Endodermal cell (in vitro differentiated cells): ENCODE results near the gene MEIG1. TPM values are rescaled to one million over a fixed set of nuclear protein-coding genes. Genes with fewer than 3 reads are reported as not detected.

Experiments used
- DNase-seq: peaks from one replicate; pipeline ENCODE4 v3.0.0-alpha.2; 2017
- H3K27ac ChIP-seq: 2 replicates; pipeline ENCODE4 v1.5.1; 2013; ENCODE audit warnings: mild to moderate bottlenecking, low read depth, low read length, moderate library complexity
- H3K27me3 ChIP-seq: 2 replicates; pipeline ENCODE4 v1.6.1; 2013; ENCODE audit warnings: mild to moderate bottlenecking, low read length, moderate library complexity; ENCODE audit not compliant: insufficient read depth, control insufficient read depth, poor library complexity, severe bottlenecking
- H3K36me3 ChIP-seq: 2 replicates; pipeline ENCODE4 v1.7.0; 2013; ENCODE audit warnings: mild to moderate bottlenecking, low read length, moderate library complexity; ENCODE audit not compliant: control insufficient read depth, insufficient read depth
- H3K4me1 ChIP-seq: one replicate; pipeline ENCODE4 v1.7.0; 2013; ENCODE audit warnings: low read length; ENCODE audit not compliant: control insufficient read depth, insufficient read depth
- H3K4me3 ChIP-seq: 2 replicates; pipeline ENCODE4 v1.5.1; 2013; ENCODE audit warnings: mild to moderate bottlenecking, low read length, moderate library complexity
- H3K9ac ChIP-seq: 2 replicates; pipeline ENCODE4 v1.6.1; 2013; ENCODE audit warnings: mild to moderate bottlenecking, low read length, moderate library complexity; ENCODE audit not compliant: poor library complexity, severe bottlenecking; ENCODE audit errors: extremely low read depth
- H3K9me3 ChIP-seq: 2 replicates; pipeline ENCODE4 v1.6.1; 2013; ENCODE audit warnings: mild to moderate bottlenecking, low read length, moderate library complexity; ENCODE audit not compliant: control insufficient read depth
- H3K27ac Mint-ChIP-seq: 2 replicates; pipeline ENCODE4 v1.8.0; 2020; ENCODE audit warnings: mixed read lengths
- H3K27me3 Mint-ChIP-seq: 2 replicates; pipeline ENCODE4 v1.8.0; 2021; ENCODE audit warnings: mild to moderate bottlenecking, mixed read lengths; ENCODE audit not compliant: insufficient read depth
- H3K36me3 Mint-ChIP-seq: 2 replicates; pipeline ENCODE4 v1.8.0; 2020; ENCODE audit warnings: low read depth, mixed read lengths
- H3K4me1 Mint-ChIP-seq: 2 replicates; pipeline ENCODE4 v1.8.0; 2020; ENCODE audit warnings: mixed read lengths
- H3K4me3 Mint-ChIP-seq: 2 replicates; pipeline ENCODE4 v1.8.0; 2020; ENCODE audit warnings: mild to moderate bottlenecking, moderate library complexity, mixed read lengths
- H3K9me3 Mint-ChIP-seq: 2 replicates; pipeline ENCODE4 v1.8.0; 2020; ENCODE audit warnings: mild to moderate bottlenecking, mixed read lengths
- WGBS, 2 experiments: methylation state at CpG; one replicate each; pipeline versions ENCODE4 v1.1.5 to v1.1.7; 2013; ENCODE audit warnings: missing lambda C conversion rate in 2 of 2, mixed read lengths in 1 of 2; ENCODE audit not compliant: insufficient coverage in 1 of 2, insufficient read length in 1 of 2; 5-methylcytosine and 5-hydroxymethylcytosine counted together
- total RNA-seq, 2 donors: library from RNA; stranded (reverse); fragmentation: NEBNext Ultra II Directional in 1 of 2; extraction: Animal tissue kit (Norgen Biotek cat#: 25700) in 1 of 2; gene quantifications; 2 replicates in 1 of 2; 3 replicates in 1 of 2; pipeline ENCODE4 v1.2.1, GENCODE V29; 2021
- TF ChIP-seq, protein P1 (sequence below): fragments of 200-600 bp; sonication (generic); conservative IDR thresholded peaks from 2 replicates; pipeline ENCODE4 v1.5.0; 2021; ENCODE audit warnings: antibody characterized with exemption, mild to moderate bottlenecking

The MEIG1 gene
- total RNA-seq, 2 donors from 2014 or later = 0.46 TPM; not detected in 1

DNA sequence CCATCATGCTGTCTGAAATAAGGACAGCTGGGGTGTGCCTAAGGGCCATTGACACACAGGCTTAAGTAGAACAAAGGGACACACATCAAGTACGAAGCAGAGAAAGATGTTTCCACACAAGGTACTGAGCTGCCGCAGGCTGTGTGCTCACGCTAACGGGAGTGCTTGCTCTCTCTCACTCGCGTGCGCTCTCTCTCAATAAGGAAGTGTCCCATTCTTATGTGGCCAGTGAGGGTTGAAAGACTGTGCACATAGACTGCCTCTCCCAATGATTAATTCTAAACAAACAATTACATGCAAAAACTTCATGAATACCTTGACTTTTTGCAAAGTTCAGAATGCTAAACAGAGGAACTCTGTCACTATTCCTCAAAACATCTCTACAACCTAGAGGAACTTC, 35.2 kb upstream of the MEIG1 start:
- Histone ChIP-seq H3K36me3 (peaks cover 14% of the 10 kb centered on the region), H3K27ac (no peak overlapping the region), H3K4me1 (no peaks in the 10 kb centered on the region), H3K4me3 (no peak overlapping the region), H3K9ac (no peak overlapping the region), H3K27me3 (no peaks in the 10 kb centered on the region), H3K9me3 (no peaks in the 10 kb centered on the region)
- DNase-seq = no peak
- no peaks in the 10 kb centered on the region for H3K9me3 Mint-ChIP-seq
- H3K27me3 Mint-ChIP-seq = no peaks in the 10 kb centered on the region
- TF ChIP-seq, protein P1, sequence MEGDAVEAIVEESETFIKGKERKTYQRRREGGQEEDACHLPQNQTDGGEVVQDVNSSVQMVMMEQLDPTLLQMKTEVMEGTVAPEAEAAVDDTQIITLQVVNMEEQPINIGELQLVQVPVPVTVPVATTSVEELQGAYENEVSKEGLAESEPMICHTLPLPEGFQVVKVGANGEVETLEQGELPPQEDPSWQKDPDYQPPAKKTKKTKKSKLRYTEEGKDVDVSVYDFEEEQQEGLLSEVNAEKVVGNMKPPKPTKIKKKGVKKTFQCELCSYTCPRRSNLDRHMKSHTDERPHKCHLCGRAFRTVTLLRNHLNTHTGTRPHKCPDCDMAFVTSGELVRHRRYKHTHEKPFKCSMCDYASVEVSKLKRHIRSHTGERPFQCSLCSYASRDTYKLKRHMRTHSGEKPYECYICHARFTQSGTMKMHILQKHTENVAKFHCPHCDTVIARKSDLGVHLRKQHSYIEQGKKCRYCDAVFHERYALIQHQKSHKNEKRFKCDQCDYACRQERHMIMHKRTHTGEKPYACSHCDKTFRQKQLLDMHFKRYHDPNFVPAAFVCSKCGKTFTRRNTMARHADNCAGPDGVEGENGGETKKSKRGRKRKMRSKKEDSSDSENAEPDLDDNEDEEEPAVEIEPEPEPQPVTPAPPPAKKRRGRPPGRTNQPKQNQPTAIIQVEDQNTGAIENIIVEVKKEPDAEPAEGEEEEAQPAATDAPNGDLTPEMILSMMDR = no peak
- no peak overlapping the region for H3K4me3 Mint-ChIP-seq
- peaks cover 73% of the 10 kb centered on the region for H3K36me3 Mint-ChIP-seq
- no peak overlapping the region for H3K27ac Mint-ChIP-seq
- 96 to 100% methylated on average over 6 to 7 of the region's 7 CpGs for WGBS, 2 experiments
- H3K4me1 Mint-ChIP-seq = no peaks in the 10 kb centered on the region

DNA sequence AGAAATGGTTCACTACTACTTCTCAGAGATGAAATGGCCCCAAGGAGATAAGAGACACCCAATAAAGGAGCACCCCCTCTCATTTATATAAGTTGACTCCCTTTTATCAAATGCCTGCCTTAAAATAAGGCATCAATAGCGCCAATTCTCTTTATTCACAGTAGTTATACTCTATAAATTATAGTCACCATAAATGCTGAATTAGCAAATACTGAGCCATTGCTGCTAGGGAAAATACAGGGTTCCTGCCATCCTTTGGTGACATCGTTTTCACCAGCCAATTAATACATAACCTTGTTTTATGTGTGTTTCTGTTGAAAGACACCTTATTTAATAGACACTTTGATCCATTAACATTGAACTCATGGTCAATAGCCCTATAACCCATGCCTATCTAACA, 33.9 kb upstream of the MEIG1 start:
- H3K27me3 ChIP-seq = no peaks in the 10 kb centered on the region
- no peak overlapping the region for H3K9ac ChIP-seq
- Mint-ChIP-seq H3K4me1 (no peaks in the 10 kb centered on the region), H3K4me3 (no peak overlapping the region), H3K27me3 (no peaks in the 10 kb centered on the region), H3K27ac (no peak overlapping the region), H3K36me3 (peaks cover 61% of the 10 kb centered on the region), H3K9me3 (no peaks in the 10 kb centered on the region)
- TF ChIP-seq, protein P1 = no peak
- peaks cover 10% of the 10 kb centered on the region for H3K36me3 ChIP-seq
- no peak overlapping the region for H3K27ac ChIP-seq
- H3K9me3 ChIP-seq = no peaks in the 10 kb centered on the region
- no peak for DNase-seq
- no peak overlapping the region for H3K4me3 ChIP-seq
- H3K4me1 ChIP-seq = no peaks in the 10 kb centered on the region
- WGBS, 2 experiments = 95 to 100% methylated on average over 1 to 2 of the region's 2 CpGs

DNA sequence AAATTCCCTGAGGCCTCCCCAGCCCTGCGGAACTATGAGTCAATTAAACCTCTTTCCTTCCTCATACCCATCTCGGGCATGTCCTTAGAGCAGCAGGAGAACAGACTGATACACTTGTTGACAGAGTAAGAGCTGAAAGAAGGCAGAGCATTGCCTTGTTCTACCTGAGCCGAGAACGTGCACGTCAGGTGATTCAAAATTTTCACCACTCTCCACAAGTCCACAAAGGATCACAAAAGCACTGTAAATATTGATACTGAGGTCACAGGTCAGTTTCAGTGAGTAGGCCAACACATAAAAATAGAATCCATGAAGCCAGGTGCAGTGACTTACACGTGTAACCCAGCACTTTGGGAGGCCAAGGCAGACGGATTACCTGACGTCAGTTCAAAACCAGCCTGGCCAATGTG, 33.1 kb upstream of the MEIG1 start:
- no peak overlapping the region for H3K27ac Mint-ChIP-seq
- peaks cover 60% of the 10 kb centered on the region for H3K36me3 Mint-ChIP-seq
- H3K36me3 ChIP-seq = peaks cover 10% of the 10 kb centered on the region

More for the DNA sequence above, 33.1 kb upstream of the MEIG1 start:
- no peaks in the 10 kb centered on the region for H3K9me3 Mint-ChIP-seq
- DNase-seq = no peak
- Histone ChIP-seq H3K27me3 (no peaks in the 10 kb centered on the region), H3K9me3 (no peaks in the 10 kb centered on the region), H3K9ac (no peak overlapping the region), H3K4me1 (no peaks in the 10 kb centered on the region), H3K27ac (no peak overlapping the region), H3K4me3 (no peak overlapping the region)
- H3K4me1 Mint-ChIP-seq = no peaks in the 10 kb centered on the region
- no peaks in the 10 kb centered on the region for H3K27me3 Mint-ChIP-seq
- 91% methylated on average over 3 to 8 of the region's 8 CpGs for WGBS, 2 experiments
- no peak overlapping the region for H3K4me3 Mint-ChIP-seq
- TF ChIP-seq, protein P1 = no peak
